Cerebellar nuclear complex (tissue), 1 donor: Measurements from ENCODE around the gene SPDYE6.
"Not testable (repeated sequence)": the region's sequence is repeated elsewhere in the genome, so short reads cannot be mapped to it uniquely, and the experiment has no call there.

Experiments
- DNase-seq, 2 experiments: peaks; one replicate each; lab custom pipeline; 2025; lab: John Stamatoyannopoulos, UW

The SPDYE6 gene

DNA sequence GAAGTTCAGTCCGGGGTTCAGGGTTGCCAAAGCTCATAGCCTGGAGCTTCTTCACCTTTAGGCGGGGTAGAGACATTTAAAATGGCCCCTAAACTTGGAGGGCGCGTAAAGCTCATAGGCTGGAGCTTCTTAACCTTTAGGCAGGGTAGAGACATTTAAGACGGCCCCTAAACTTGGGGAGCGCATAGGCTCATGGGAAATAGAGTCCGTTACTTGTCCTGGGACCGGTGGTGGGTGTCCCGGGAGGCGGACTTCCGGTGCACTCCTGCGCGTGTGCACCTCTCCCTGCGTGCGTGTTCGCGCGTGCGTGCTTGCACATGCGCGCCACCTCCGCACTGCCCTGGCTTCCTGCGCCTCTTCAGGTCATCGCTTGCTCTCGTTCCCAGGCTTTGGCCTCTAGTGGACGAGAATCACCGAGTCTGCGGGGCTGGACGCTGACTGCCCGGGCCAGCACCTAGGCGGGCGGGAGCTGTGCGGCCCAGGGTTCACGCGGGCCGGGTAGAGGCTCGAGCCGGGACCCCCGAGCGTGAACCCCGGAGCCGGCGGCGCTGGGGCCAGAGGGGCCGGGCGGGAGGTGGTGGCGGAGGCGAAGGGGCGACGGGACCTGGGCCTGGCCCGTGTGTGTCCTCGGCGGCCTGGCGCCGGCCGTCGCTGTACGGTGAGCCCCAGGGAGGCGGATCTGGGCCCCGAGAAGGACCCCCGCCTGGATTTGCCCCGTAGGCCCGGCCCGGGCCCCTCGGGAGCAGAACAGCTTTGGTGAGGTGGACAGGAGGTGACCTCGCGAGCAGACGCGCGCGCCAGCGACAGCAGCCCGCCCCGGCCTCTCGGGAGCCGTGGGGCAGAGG is 7.5 kb upstream of the SPDYE6 start:
- DNase-seq: peak; percentile 85 to 97

DNA sequence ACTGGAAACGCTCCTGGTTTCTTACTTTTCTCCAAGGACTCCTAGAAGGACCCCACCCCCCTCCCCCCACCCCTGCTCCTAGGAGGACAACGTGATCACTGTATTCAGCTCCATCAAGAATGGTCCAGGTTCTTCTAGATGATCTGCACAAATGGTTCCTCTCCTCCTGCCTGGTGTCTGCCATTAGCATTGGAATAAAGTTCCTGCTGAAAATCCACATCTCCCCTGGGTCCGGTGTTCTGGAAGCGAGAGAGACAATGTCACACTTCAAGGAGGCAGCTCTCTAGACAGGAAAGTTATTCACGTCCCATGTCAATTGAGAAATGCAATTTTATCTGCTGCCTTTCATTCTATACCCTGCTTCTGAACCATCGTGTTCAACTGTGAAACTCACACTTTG is 9.3 kb downstream of the SPDYE6 start:
- not testable (repeated sequence) for DNase-seq

DNA sequence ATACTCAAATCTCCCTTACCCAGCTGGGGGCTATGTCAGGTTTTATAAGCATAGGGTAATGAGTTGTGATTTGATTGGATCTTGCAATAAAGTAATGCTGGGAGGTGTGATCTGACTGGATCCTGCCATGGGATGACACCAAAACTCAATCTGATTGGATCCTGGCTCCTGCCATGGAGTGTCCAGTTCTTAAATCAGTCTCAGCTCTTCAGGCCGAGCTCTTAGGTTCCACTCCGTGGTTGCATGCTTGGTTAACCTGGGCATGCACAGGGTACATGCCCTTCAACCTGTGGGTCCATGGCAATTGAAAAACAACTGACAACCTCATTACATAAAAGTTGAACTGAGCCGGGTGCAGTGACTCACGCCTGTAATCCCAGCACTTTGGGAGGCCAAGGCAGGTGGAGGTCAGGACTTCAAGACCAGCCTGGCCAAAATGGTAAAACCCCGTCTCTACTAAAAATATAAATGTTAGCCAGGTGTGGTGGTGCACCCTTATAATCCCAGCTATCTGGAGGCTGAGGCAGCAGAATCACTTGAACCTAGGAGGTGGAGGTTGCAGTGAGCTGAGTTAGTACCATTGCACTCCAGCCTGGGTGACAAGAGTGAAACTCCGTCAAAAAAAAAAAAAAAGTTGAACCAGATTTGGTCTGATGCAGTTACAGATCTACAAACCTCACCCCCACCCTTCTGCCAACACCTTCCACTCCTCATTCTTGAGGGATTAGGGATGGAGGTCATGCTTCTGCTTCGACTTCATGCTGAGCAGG is 15.5 kb downstream of the SPDYE6 start:
- DNase-seq: not testable (repeated sequence)

DNA sequence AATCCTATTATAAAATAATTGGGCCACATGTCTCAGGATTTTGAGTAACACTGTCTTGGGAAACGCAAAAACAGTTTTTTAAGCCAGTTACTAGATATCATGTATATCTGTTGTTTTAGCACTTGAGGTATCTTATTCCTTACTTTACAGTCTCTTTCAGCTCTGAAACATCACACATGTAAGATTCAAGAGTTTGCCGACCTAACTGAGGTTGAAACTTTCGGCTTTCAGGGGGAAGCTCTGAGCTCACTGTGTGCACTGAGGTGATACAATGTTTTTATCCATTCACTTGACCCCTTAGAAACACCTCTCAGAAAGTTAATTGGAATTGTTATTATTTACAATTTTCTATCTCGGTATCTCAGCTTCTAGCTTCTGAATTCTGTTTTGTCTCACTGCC is 18.8 kb downstream of the SPDYE6 start:
- DNase-seq: not testable (repeated sequence)

DNA sequence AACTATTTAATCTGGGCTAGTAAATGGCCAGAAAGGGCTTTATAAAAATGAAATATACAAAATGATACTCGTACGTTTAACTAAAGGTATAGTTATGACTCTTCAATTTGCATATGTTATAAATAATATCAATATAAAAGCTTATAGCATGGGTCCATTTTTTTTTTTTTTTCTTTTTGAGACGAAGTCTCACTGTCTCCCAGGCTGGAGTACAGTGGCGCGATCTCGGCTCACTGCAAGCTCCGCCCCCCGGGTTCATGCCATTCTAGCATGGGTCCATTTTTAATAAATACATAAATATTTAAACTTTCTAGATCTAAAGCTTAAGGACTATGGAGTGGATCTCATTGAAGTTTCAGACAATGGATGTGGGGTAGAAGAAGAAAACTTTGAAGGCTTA is 19.2 kb downstream of the SPDYE6 start:
- DNase-seq: not testable (repeated sequence)

DNA sequence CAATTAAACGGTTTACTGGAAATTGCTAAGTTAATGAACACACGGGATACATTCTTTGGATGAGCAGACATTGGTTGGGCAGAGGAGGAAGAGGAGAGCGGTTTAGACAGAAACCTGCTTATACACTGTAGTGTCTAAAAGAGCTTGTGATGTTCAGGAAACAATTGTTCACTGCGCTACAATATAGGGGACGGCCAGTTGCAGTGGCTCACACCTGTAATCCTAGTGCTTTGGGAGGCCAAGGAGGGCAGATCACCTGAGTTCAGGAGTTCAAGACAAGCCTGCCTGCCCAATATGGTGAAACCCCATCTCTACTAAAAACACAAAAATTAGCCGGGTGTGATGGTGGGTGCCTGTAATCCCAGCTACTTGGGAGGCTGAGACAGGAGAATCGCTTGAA is 20.7 kb downstream of the SPDYE6 start:
- DNase-seq: not testable (repeated sequence)

DNA sequence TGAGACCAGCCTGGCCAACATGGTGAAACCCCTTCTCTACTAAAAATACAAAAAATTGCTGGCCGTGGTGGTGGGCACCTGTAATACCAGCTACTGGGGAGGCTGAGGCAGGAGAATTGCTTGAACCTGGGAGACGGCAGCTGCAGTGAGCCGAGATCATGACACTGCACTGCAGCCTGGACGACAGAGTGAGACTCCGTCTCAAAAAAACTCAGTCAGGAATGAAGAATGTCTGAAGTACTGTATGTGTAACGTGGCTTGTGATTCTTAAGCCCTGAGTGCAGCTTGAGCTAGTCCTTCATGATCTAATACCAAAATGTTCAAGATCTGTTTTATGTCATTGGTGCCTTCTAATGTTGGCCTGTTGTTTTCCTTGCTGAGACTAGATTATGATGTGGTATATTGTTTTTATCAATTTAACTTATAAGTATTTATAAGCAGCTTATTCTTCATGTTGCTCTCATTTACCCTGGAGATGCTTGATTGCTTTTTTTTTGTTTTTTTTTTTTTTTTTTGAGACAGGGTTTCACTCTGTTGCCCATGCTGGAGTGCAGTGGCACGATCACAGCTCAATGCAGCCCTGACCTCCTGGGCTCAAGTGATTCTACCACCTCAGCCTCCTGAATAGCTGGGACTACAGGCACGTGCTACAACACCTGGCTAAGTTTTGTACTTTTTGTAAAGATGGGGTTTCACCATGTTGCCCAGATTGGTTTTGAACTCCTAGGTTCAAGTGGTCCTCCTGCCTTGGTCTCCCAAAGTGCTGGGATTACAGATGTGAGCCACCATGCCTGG is 25.4 kb downstream of the SPDYE6 start:
- DNase-seq: not testable (repeated sequence)

DNA sequence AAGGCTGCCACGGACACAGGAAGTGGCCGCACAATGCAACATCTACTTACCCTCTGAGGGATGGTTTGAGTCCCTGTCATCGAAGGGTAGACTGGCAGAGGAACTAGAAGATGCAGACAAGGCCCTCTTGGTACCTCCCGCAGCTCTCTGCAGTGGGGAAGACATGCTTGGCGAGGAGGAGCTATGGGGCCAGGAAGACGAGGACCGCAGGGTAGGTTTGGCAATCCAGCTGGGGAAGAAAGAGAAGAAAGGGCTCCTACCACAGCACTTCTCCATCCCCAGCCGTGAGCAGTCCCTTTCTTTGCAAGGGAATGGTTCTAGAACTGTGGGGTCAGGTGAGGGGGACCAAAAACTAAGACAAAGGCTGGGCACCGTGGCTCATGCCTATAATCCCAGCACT is 26.9 kb downstream of the SPDYE6 start:
- DNase-seq: not testable (repeated sequence)

DNA sequence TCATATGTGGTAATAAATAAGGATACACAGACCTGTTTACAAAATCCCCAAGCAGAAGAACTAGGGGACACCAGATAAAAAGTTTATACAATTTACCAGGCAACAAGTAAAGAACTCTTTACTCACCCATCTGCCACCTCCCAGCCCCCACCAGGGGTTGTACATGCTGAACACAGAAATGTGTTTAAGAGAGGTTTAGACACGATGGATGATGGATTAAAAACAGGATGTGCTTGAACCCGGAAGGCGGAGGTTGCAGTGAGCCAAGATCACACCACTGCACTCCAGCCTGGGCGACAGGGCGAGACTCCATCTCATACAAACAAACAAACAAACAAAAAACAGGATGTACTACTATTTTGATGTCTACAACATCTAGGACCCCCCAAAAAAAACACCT is 27.4 kb downstream of the SPDYE6 start:
- not testable (repeated sequence) for DNase-seq

DNA sequence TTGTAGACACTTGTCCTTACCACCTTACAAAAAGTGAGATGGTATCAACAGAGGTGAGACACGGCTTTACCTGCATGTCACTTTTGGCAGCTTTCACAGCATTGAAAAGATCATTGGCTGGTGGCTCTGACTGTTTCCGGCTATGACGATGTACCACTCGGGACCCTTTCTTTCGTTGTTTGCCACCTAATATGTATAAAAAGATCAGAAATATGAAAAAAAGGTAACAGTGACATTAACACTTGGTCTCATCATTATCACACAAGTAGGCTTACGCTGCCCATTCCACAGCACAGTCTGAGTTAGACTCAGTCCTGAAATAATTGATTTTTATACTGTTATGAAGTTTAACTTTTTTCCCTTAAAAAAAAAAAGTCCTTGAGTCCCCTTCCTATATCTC is 29.1 kb downstream of the SPDYE6 start:
- not testable (repeated sequence) for DNase-seq

DNA sequence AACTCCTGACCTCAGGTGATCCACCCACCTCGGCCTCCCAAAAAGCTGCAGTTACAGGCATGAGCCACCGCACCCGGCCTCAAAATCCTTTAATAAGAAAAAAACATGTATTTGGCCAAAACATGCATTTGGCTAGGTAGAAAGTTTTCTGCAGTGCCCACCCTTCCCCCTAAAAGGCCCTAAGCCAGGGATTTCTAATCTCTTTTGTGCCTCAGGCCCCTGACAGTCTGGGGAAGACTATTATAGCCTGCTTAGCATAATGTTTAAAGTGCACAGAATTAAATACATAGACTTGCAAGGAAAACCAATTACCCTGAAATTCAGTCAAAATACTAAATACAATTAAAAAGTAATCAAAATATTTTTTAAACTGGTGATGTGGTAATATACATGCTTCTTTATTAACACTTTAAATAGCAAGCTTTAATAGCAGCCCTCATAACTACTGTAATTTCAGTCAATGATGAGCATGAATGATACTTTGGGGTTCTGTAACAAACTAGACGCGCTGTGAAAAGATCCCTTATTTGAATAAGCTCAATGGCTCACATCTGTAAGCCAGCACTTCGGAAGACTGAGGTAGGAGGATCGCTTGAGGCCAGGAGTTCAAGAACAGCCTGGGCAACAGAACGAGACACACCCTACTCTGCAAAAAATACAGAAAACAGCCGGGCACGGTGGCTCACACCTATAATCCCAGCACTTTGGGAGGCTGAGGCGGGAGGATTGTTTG is 29.9 kb downstream of the SPDYE6 start:
- no peak for DNase-seq

DNA sequence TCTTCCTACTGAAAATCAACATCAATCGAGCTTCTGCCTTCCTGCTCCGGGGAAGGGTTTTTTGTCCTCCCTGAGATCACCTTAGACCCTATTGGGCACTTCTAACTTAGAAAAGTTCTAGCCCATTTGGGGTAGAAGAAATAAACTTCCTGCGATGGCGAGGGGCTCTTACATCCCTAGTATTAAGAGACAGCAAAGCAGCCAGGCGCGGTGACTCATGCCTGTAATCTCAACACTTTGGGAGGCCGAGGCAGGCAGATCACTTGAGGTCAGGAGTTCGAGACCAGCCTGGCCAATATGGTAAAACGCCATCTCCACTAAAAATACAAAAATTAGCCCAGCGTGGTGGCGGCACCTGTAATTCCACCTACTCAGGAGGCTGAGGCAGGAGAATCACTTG is 31.1 kb downstream of the SPDYE6 start:
- not testable (repeated sequence) for DNase-seq

DNA sequence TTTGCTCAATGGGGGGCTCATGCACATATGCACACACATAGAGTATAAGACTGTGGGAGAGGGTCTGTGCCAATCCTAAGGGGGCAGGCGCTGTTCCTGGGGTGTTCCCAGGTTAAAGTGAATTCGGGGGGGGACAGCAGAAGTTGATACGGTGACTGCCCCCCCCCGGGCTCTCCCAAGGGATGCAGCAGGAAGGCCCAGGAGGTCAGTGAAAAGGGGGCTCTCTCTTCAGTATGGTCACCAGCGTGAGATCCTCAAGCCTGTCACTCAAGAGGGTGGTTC is 32.4 kb downstream of the SPDYE6 start:
- no peak for DNase-seq

DNA sequence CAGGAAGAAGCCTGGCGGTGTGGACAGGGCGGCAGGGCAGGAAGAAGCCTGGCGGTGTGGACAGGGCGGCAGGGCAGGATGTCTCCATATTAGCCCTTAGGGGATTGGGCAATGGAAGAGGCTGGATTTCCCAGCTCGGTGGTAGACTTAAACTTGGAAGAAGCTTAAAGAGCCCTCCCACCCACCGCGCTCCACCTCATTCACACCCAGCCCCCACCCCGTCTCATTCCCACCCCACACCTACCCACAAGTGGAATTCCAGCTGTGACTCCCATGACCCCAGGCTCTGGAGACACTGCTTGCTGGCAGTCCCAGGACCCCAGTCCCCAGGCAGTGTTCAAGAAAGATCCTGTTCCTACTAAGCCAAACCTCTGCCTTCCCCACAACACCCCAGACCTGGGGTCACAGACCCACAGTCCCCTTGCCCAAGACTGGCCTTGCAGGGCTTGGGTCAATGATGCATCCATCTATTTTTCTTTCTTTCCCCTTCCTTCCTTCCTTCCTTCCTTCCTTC is 34.0 kb downstream of the SPDYE6 start:
- DNase-seq: no peak

DNA sequence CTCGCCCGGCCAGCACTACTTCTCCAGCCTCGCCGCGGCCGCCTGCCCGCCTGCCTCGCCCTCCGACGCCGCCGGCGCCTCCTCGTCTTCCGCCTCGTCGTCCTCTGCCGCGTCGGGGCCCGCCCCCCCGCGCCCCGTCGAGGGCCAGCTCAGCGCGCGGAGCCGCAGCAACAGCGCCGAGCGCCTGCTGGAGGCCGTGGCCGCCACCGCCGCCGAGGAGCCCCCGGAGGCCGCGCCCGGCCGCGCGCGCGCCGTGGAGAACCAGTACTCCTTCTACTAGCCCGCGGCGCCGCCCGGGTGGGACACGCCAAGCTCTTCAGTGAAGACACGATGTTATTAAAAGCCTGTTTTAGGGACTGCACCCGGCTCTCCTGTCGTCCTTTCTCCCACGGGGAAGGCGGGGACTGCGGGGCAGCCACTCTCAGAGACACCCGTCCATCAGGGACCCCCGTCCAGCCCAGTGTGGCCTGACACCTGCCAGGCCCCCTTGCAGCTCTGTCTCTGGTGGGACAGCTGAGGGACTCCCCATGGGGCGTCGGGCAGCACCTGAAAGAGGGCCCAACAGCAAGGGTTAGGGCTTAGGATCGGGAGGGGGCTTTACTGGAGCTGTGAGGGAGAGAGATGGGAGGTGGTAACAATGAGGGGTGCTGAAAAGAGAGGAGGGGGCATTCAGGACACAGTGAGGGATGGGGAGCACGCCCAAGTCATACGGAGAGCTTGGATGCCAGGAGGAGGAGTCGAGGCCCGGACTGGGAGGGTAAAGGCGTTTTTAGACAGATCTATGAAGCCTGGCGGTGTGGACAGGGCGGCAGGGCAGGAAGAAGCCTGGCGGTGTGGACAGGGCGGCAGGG is 34.7 kb downstream of the SPDYE6 start:
- no peak for DNase-seq

DNA sequence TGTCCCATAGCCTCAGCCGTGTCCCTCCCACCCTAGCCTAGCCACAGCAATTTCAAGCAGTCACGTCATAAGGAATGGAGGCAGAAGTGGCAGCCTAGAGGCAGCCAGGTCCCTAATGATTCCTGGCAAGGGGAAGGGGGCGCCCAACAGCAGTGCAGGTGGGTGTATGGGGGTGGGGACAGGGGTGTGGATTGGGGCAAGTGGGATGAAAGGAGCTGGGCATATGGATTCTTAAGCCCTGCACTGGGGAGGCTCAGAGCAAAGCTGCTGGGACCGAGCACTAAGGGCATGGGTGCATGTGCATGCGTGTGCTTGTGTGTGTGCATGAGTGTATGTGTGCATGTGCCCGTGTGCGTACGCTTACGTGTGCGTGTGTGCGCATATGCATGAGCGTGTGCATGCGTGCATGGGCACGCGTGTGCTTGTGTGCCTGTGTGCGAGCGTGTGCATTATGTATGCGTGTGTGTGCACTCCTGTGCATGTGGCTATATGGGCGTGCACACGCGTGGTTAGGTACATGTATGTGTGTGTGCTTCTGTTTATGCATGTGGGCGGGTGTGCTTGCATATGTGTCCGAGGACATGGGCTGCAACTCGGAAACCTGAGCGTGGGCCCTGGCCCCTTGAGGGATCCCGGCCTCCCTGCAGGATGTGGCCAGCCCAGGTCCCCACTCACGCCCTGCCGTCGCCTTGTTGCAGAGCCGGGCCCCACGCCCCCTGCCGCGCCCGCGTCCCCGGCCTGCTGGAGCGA is 35.5 kb downstream of the SPDYE6 start:
- no peak for DNase-seq

DNA sequence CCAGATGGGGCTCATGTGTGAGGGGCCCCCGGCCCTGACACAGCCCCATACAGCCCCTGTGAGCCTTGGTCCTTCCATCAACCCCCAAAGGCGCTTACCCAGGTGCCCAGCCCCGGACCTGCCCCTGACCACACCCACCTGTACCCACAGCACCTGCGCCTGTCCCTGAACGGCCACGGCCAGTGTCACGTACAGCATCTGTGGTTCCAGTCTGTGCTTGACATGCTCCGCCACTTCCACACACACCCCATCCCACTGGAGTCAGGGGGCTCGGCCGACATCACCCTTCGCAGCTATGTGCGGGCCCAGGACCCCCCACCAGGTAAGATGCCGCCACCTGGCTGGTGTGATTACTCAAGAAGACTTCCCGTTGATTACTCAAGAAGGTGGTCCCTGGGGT is 36.1 kb downstream of the SPDYE6 start:
- no peak for DNase-seq

DNA sequence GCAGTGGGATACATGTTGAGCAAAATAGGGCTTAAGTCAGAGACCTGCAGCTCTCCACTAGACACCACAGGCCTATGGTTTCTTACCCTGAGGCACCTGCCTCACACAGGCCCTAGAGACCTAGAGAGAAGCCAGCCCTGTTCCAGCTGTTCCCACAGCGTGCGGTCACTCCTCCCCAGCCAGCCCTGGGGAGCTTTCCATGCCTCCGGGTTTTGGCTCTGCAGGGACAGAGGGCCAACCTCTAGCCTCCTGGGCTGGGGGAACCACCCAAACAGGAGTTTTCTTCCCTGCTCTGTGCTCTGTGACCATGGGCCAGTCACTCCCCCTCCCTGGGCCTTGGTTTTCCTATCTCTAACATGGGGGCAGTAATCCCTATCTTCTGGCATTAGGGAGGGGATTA is 36.6 kb downstream of the SPDYE6 start:
- DNase-seq: no peak

DNA sequence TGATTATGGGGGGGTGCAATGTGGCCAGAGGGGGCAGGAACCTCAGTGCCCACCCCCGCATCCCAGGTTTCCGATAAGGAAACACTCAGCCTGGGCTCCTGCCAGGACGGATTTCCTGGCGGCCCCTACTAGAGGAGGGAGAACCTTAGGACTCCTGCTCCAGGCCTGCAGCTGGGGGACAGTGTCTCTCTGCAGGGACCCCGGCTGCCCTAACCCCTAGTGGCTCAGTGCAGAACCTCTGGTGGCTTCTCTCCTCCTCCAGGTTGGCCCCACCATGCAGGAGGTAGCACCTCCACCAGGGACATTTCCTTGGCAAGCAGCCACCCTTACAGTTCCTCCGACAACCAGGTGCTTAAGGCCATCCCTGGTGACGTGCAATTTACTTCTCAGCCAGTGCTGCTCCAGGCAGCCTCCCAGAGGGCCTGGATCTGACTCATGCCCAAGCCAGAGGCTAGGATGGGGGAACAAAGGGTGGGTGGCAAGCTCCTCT is 37.7 kb downstream of the SPDYE6 start:
- DNase-seq: no peak
